Muscle layer of colon (tissue), 2 donors: ENCODE data around the gene NRP2.

ENCODE experiments used
- H3K27ac ChIP-seq: one replicate; pipeline ENCODE4 v1.7.0; 2013; ENCODE audit warnings: low read depth, mild to moderate bottlenecking, low read length, moderate library complexity
- H3K27me3 ChIP-seq, 2 donors: one replicate each; pipeline ENCODE4 v1.7.0; 2013; ENCODE audit warnings: low read length in 2 of 2, mild to moderate bottlenecking in 2 of 2; ENCODE audit not compliant: insufficient read depth in 2 of 2, control insufficient read depth in 1 of 2
- H3K36me3 ChIP-seq: one replicate; pipeline ENCODE4 v1.7.0; 2013; ENCODE audit warnings: mild to moderate bottlenecking, low read length; ENCODE audit not compliant: insufficient read depth
- H3K4me1 ChIP-seq: one replicate; pipeline ENCODE4 v1.7.0; 2013; ENCODE audit warnings: mild to moderate bottlenecking, low read length; ENCODE audit not compliant: insufficient read depth
- H3K4me3 ChIP-seq, 2 donors: one replicate each; pipeline ENCODE4 v1.7.0; 2013; ENCODE audit warnings: low read length in 2 of 2, low read depth in 1 of 2, mild to moderate bottlenecking in 1 of 2, moderate library complexity in 1 of 2
- H3K9ac ChIP-seq: one replicate; pipeline ENCODE4 v1.7.0; 2013; ENCODE audit warnings: low read length
- H3K9me3 ChIP-seq: one replicate; pipeline ENCODE4 v1.7.0; 2013; ENCODE audit warnings: mild to moderate bottlenecking, low read length
- donor health status: abdominal sarcoma.
- donor health status: Adenocarcinoma of cecum.

NRP2 gene

DNA sequence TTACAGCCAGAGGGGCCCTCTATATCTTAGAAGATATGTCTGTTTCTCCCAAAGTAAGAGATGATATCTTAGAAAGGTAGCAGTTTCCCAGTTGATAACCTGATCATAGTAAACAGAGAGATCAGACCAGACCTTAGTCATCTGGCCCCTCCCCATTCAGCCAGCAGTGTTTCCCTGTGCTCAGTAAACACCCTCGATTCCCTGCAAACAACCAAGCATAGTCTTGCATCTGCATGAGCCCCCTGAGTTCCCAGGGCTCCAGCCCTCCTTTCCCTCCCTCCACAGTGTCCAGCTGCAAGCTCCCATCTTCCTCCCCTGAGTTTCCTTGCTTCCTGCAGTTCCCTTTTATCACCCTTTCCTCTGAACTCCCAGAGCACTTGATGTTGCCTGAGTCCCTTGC, 20.3 kb downstream of the NRP2 start:
- Histone ChIP-seq H3K9me3 (no peaks in the 10 kb centered on the region), H3K27ac (peak overlapping the region; percentile 88), H3K36me3 (peaks cover 73% of the 10 kb centered on the region), H3K4me1 (peaks cover 99% of the 10 kb centered on the region), H3K9ac (no peak overlapping the region), H3K27me3 (no peaks in the 10 kb centered on the region), H3K4me3 (no peak overlapping the region)

DNA sequence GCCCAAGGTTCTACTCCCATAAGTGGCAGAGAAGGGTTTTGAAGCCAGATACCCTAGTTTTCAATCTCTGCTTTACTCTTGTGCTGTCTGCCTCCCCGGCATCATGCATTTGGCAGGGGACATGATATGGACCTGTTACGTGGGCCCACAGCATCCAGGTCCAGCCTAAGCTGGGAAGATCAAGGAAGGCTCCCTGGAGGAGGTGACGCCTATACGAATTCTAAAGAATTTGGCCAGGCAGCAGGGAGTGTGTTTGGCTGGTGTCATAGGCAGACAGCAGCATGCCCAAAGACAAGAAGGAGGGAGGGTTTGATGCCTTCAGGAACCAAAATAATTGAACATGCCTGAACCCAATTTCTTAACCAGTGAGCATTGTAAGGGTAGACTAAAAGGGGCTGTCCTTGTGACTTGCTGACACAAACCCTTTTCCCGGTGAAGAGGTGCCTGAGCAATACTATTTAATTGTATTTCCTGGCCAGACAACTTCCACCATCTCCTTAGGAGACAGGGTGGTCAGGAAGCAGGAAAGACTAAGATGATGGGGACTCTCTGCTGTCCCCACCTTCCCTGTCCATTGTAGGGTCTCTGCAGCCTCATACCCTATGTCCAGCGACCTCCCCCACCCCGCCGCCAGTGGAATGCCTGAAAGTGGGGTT, 21.3 kb downstream of the NRP2 start:
- no peaks in the 10 kb centered on the region for H3K27me3 ChIP-seq
- H3K9me3 ChIP-seq = no peaks in the 10 kb centered on the region
- H3K9ac ChIP-seq = no peak overlapping the region
- no peak overlapping the region for H3K4me3 ChIP-seq
- H3K27ac ChIP-seq = peak overlapping the region; percentile 88
- peaks cover 63% of the 10 kb centered on the region for H3K36me3 ChIP-seq
- H3K4me1 ChIP-seq = peaks cover 100% of the 10 kb centered on the region

DNA sequence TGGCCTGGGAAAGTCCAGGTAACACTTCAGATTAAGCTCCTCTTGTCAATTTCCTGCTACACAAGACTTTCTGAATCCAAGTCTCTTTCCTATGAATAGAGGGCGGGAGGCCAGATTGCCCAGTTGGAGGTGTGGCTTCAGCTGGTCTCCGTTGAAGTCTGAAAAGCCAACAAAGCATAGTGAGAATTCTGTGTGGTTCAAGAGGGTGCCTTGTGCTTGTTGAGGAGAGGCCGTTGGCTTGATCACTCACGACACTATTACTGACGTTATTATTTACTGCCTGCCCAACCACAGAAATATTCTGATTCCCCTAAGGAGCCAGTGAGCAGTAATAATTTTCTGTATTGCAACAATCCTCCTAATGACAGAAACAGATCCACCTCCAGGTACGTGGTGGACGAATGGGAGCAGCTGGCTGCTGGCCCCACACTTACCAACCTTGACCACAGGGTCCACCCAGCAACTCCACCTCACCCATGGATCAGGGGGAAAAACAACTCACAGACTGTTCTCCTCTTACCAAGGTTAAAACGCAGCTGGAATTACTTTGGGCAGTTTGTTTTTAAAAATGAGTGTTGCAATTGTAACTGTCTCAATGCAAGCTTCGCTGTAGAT, 21.9 kb downstream of the NRP2 start:
- peak overlapping the region; percentile 31 for H3K9ac ChIP-seq
- no peak overlapping the region for H3K4me3 ChIP-seq
- H3K4me1 ChIP-seq = peaks cover 100% of the 10 kb centered on the region
- peak overlapping the region; percentile 88 for H3K27ac ChIP-seq
- H3K27me3 ChIP-seq = no peaks in the 10 kb centered on the region
- H3K36me3 ChIP-seq = peaks cover 62% of the 10 kb centered on the region
- no peaks in the 10 kb centered on the region for H3K9me3 ChIP-seq

DNA sequence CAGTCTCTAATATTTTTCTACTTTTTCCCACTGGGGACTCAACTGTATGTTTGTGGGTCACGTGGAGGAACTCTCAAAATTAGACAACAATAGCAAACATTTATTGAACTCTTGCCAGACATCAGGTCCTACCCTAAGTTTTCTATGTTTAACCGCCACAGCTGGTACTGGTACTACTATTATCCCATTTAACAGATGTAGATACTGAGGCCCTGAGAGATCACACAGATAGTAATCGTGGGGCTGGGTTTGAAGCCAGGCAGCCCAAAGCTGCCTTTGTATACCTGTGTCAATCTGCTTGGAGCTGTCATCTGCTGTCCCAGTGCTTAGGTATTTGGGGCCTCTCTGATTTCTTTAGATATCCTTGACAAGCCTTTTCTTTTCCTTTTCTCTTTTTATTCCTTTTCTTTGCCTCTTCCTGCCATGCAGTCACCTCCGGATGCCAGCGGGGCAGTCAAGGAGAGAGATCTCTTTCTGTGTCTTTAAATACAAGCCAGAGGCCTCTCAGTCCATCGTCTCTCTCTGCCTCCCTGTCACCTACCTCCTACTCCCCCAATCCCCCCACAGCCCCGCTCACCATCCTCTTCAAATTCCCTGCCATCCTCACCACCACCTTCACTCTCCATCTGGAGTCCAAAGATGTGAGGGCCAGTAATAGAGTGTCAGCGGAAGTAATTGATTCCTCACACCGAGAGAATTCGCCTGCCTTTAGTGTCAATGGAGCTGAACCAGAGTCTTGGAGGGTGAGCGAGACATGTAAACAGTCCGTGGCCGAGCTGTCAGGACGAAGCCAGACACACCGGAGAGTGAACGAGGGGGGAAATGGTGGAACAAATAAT, 23.4 kb downstream of the NRP2 start:
- Histone ChIP-seq H3K27me3 (no peaks in the 10 kb centered on the region), H3K27ac (peak overlapping the region; percentile 88), H3K9me3 (no peaks in the 10 kb centered on the region), H3K36me3 (peaks cover 58% of the 10 kb centered on the region), H3K4me3 (peak overlapping the region in 1 of 2 donors; percentile 34), H3K9ac (peak overlapping the region; percentile 31), H3K4me1 (peaks cover 96% of the 10 kb centered on the region)

DNA sequence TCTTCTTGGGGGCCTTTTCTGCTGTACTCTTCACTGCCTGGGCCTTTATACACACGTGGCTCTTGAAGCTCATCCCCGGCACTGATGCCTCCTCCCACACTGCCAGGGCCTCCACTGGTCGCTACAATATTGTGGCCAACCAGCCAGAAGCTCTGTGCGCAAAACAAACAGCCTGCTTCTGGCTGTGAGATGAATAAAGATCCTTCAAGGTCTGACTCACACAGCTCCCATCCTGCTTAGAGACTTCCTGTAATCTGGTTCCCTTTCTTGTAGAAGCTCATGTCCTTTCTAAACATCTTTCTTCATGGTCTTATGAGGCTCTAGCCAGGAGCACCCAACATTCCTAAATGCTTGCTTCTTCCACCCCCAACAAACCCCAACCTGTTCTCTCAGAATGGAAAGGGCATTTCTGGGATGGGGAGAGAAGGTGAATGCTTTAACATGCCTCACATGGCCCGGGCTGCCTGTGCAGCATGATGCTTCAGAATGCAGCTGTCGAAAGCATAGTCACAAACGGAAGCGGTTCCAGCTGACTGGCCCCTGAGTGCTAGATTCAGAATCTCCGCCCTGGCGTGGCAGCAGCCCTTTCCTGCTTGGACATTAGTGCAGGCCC, 24.6 kb downstream of the NRP2 start:
- Histone ChIP-seq H3K9me3 (no peaks in the 10 kb centered on the region), H3K27ac (peak overlapping the region; percentile 88), H3K9ac (no peak overlapping the region), H3K4me1 (peaks cover 96% of the 10 kb centered on the region), H3K36me3 (peaks cover 54% of the 10 kb centered on the region), H3K27me3 (no peaks in the 10 kb centered on the region), H3K4me3 (peak overlapping the region in 1 of 2 donors; percentile 7)

DNA sequence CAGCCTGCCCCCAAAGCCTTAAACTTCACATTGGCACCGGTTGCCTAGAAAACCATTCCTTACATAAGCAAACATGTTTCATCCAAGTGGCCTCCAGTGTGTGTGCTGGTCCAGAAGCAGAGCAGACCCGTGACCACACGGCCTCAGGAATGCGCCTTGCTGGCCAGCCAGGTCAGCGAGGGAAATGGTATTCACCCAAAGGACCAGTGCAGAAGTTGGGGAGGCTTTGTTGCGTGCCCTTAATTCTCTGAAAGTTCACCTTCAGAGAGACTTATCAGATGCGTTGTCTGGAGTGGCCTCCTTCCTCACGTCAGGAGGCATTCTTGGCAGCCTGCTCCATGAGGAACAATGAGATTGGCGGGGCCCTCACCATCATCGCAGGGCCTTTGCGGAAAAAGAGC, 25.9 kb downstream of the NRP2 start:
- Histone ChIP-seq H3K4me1 (peaks cover 96% of the 10 kb centered on the region), H3K27ac (peak overlapping the region; percentile 88), H3K4me3 (no peak overlapping the region), H3K9ac (no peak overlapping the region), H3K27me3 (no peaks in the 10 kb centered on the region), H3K9me3 (no peaks in the 10 kb centered on the region), H3K36me3 (peaks cover 41% of the 10 kb centered on the region)

DNA sequence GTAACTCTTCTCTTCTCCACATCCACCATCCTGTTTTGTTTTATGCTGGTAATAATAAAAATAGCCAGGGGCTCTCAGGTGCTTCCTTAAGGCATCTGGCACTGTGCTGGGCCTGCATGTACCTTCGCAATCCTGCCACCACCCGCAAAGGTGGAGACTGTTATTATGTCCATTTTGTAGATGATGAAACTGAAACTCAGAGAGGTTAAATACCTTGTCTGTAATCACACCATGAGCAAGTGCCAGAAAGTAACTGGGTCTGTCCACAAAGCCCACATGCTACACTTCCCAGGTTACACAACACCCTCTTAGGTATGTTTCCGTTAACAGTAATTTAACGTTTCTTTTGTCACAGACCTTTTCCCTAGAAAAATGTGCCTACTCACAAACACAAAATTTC, 27.0 kb downstream of the NRP2 start:
- Histone ChIP-seq H3K36me3 (peaks cover 30% of the 10 kb centered on the region), H3K9ac (no peak overlapping the region), H3K27ac (peak overlapping the region; percentile 88), H3K4me3 (no peak overlapping the region), H3K27me3 (no peaks in the 10 kb centered on the region), H3K4me1 (peaks cover 96% of the 10 kb centered on the region), H3K9me3 (no peaks in the 10 kb centered on the region)

DNA sequence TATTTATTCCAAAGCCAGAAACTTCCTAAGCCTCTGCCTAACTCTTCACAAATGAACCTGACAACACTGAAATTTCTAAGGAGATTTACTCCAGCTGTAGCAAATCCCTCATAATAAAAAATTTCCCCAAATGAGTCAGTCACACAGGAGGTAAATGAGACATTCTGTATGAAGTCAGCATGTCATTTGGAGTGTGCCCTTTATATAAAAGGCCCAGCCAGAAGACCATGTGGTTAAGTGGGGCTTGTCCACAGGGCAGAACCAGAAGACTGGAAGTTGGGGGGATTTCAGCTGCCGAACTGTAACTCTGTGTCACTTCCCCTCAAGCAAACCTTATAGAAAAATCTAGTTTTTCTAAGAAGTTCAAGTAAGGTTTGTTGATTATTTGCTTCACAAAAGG, 30.2 kb downstream of the NRP2 start:
- H3K4me3 ChIP-seq = no peak overlapping the region
- no peaks in the 10 kb centered on the region for H3K27me3 ChIP-seq
- H3K36me3 ChIP-seq = peaks cover 30% of the 10 kb centered on the region
- H3K27ac ChIP-seq = peak overlapping the region; percentile 82
- no peaks in the 10 kb centered on the region for H3K9me3 ChIP-seq
- H3K9ac ChIP-seq = no peak overlapping the region
- H3K4me1 ChIP-seq = peaks cover 93% of the 10 kb centered on the region

DNA sequence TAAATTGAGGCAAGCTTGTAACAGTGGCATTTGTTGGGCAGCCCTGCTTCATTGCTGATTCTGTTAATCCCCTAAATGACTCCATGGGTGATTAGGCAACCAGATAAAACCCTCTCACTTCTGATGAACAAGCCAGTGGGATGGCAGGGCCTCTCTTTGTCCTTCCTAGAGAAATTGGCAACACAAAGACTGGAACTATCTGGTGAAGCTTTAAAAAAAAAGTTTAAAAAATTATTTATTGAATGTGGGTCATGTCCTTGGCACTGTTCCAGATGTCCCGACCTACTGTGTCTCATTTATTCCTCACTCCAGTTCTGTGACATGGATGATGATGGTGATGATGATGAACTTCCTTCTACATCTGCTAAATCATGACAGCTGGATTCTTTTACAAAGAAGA, 30.8 kb downstream of the NRP2 start:
- Histone ChIP-seq H3K9me3 (no peaks in the 10 kb centered on the region), H3K27me3 (no peaks in the 10 kb centered on the region), H3K4me1 (peaks cover 93% of the 10 kb centered on the region), H3K27ac (peak overlapping the region; percentile 82), H3K36me3 (peaks cover 36% of the 10 kb centered on the region), H3K4me3 (no peak overlapping the region), H3K9ac (no peak overlapping the region)

DNA sequence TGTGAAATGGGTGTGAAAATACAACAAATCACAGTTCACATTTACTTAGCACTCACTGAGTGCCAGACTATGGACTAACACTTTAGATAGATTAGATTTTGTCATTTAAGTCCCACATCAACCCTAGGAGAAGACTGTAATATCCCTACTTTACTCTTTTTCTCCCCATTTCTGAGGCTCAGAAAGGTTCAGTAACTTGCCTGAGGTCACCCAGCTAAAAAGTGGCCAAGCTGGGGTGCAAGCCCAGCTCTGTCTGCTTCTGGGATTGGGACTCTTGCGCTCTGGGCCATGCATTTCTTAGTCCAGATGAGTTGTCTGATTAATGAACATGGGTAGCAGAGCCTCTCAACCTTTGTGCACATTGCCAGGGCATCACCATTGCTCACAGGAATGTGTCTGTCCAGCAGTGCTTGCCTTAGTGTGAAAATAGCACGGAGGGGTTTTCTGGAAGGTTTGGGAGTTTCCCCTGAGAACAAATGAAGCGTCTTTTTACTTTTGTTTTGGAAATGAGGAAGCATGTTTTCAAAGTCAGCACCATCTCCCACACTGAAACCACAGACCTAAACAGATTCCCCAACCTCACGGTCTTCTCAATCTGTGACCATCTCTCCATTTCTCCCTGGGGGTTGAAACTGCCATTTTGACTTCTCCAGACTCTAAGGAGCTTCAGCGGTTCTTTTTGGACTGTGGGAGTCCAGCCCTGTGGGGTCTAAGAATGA, 31.9 kb downstream of the NRP2 start:
- Histone ChIP-seq H3K9ac (no peak overlapping the region), H3K9me3 (no peaks in the 10 kb centered on the region), H3K4me1 (peaks cover 93% of the 10 kb centered on the region), H3K27me3 (no peaks in the 10 kb centered on the region), H3K4me3 (no peak overlapping the region), H3K27ac (peak overlapping the region; percentile 62), H3K36me3 (peaks cover 42% of the 10 kb centered on the region)
